ENCODE results near the gene AKAP9.
"Not testable (repeated sequence)": the region's sequence is repeated elsewhere in the genome, so short reads cannot be mapped to it uniquely, and the experiment has no call there.

The AKAP9 gene

DNA sequence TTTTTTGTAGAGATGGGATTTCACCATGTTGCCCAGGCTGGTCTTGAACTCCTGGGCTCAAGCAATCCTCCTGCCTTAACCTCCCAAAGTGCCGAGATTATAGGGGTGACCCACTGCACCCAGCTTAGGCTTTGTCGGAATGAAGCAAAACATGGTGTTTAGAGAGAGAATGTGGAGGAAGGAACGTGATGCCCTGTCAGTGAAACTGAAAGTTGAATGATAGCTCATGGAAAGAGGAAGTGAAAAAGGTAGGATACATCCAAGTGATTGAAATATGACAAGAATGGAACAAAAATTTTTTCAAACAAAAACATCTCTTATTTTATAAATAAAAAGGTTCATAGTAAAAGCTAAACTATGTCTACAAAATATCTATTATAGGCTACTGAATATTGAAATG, 5.9 kb downstream of the AKAP9 start:
- no peak overlapping the region for H3K27ac ChIP-seq
- no peaks in the 10 kb centered on the region for H3K36me3 ChIP-seq (ENCODE audit: insufficient read depth)
- no peaks in the 10 kb centered on the region for H3K27me3 ChIP-seq (ENCODE audit: insufficient read depth, low read depth)
- peaks cover 96% of the 10 kb centered on the region for H3K79me2 ChIP-seq (ENCODE audit: insufficient read depth, low read depth)
- H3K4me2 ChIP-seq: no peak overlapping the region
- peaks cover 76% of the 10 kb centered on the region for H3K4me1 ChIP-seq (ENCODE audit: low read depth, poor library complexity, severe bottlenecking)
- no peak overlapping the region for H2AFZ ChIP-seq (ENCODE audit: low read depth)
- TF ChIP-seq, protein P1, sequence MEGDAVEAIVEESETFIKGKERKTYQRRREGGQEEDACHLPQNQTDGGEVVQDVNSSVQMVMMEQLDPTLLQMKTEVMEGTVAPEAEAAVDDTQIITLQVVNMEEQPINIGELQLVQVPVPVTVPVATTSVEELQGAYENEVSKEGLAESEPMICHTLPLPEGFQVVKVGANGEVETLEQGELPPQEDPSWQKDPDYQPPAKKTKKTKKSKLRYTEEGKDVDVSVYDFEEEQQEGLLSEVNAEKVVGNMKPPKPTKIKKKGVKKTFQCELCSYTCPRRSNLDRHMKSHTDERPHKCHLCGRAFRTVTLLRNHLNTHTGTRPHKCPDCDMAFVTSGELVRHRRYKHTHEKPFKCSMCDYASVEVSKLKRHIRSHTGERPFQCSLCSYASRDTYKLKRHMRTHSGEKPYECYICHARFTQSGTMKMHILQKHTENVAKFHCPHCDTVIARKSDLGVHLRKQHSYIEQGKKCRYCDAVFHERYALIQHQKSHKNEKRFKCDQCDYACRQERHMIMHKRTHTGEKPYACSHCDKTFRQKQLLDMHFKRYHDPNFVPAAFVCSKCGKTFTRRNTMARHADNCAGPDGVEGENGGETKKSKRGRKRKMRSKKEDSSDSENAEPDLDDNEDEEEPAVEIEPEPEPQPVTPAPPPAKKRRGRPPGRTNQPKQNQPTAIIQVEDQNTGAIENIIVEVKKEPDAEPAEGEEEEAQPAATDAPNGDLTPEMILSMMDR (conservative IDR thresholded peaks at IDR 0.05; ENCODE audit: low read depth, low read length): no peak
- H3K9ac ChIP-seq: no peak overlapping the region
- H3K4me3 ChIP-seq (IDR thresholded peaks at IDR 0.05; ENCODE audit: insufficient read depth, low read depth, low read length): no peak overlapping the region
- H4K20me1 ChIP-seq (ENCODE audit: insufficient read depth): no peaks in the 10 kb centered on the region

- H3K27ac ChIP-seq: no peak overlapping the region; the same call in 1 of the 2 replicates
- no peak overlapping the region for H3K9ac ChIP-seq
- TF ChIP-seq, protein P1 (conservative IDR thresholded peaks at IDR 0.05; ENCODE audit: low read depth, low read length): no peak
- H3K4me1 ChIP-seq (ENCODE audit: low read depth, poor library complexity, severe bottlenecking): peaks cover 76% of the 10 kb centered on the region
- no peak overlapping the region for H3K4me2 ChIP-seq
- H2AFZ ChIP-seq (ENCODE audit: low read depth): no peak overlapping the region
- no peaks in the 10 kb centered on the region for H4K20me1 ChIP-seq (ENCODE audit: insufficient read depth)
- H3K36me3 ChIP-seq (ENCODE audit: insufficient read depth): no peaks in the 10 kb centered on the region
- peaks cover 96% of the 10 kb centered on the region for H3K79me2 ChIP-seq (ENCODE audit: insufficient read depth, low read depth)
- H3K27me3 ChIP-seq (ENCODE audit: insufficient read depth, low read depth): no peaks in the 10 kb centered on the region
- H3K4me3 ChIP-seq (IDR thresholded peaks at IDR 0.05; ENCODE audit: insufficient read depth, low read depth, low read length): no peak overlapping the region
These were observed 7.3 kb downstream of the AKAP9 start for GRCh38 chr7:91947948-91948347.

- Histone ChIP-seq H3K27me3 (ENCODE audit: insufficient read depth, low read depth) (no peaks in the 10 kb centered on the region), H3K79me2 (ENCODE audit: insufficient read depth, low read depth) (peaks cover 95% of the 10 kb centered on the region), H2AFZ (ENCODE audit: low read depth) (no peak overlapping the region), H4K20me1 (ENCODE audit: insufficient read depth) (no peaks in the 10 kb centered on the region), H3K4me3 (IDR thresholded peaks at IDR 0.05; ENCODE audit: insufficient read depth, low read depth, low read length) (no peak overlapping the region), H3K4me2 (peak overlapping the region; percentile 23), H3K4me1 (ENCODE audit: low read depth, poor library complexity, severe bottlenecking) (peaks cover 82% of the 10 kb centered on the region), H3K36me3 (ENCODE audit: insufficient read depth) (no peaks in the 10 kb centered on the region), H3K9ac (no peak overlapping the region), H3K27ac (peak overlapping the region; percentile 57)
- TF ChIP-seq, protein P1 (conservative IDR thresholded peaks at IDR 0.05; ENCODE audit: low read depth, low read length): no peak
These were observed 8.8 kb downstream of the AKAP9 start for GRCh38 chr7:91949221-91950009.

DNA sequence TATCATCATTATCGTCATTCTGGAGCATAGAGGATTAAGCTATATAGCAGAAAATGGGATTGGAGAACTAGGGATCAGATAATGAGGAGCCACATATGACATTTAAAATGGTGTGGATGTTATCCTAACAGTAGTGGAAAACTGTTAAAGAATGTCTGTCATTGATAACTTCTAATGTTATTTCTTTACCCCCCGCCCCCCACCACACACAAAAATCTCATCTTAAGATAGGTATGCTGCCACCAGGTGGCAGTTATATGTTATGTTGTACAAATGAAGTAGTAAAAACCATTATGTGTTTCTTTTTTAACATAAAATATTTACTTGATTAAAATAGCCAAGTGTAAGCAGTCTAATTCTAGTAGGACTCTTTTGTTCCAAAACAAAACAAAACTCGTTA, 13.0 kb downstream of the AKAP9 start:
- H3K4me1 ChIP-seq (ENCODE audit: low read depth, poor library complexity, severe bottlenecking): peaks cover 59% of the 10 kb centered on the region
- H3K27ac ChIP-seq: peak overlapping the region; percentile 14; the same call in 1 of the 2 replicates
- H3K79me2 ChIP-seq (ENCODE audit: insufficient read depth, low read depth): peaks cover 74% of the 10 kb centered on the region
- TF ChIP-seq, protein P1 (conservative IDR thresholded peaks at IDR 0.05; ENCODE audit: low read depth, low read length): peak; percentile 58
- no peaks in the 10 kb centered on the region for H3K27me3 ChIP-seq (ENCODE audit: insufficient read depth, low read depth)
- no peaks in the 10 kb centered on the region for H3K36me3 ChIP-seq (ENCODE audit: insufficient read depth)
- peak overlapping the region; percentile 28 for H3K4me2 ChIP-seq
- H3K9ac ChIP-seq: no peak overlapping the region
- no peak overlapping the region for H3K4me3 ChIP-seq (IDR thresholded peaks at IDR 0.05; ENCODE audit: insufficient read depth, low read depth, low read length)
- H2AFZ ChIP-seq (ENCODE audit: low read depth): no peak overlapping the region
- H4K20me1 ChIP-seq (ENCODE audit: insufficient read depth): no peaks in the 10 kb centered on the region

DNA sequence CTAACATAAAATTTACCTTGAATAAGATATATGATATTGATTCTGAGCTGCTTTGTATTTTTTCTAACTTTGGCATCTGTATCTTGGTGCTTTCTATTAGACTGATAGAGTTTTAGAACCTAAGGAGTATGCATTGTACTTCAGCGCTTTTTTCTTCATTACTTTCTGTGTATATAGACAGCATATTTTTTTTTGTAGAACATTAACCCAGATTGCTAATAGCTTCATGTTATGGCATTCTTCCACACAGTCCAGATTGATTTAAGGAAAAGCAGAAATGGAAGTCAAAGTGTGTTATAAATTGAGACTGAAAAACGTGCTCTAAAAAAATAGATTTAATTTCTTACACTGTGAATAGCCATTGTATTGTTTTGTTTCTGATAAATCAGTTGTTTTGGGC, 15.8 kb downstream of the AKAP9 start:
- not testable (repeated sequence) for H3K4me3 ChIP-seq (IDR thresholded peaks at IDR 0.05; ENCODE audit: insufficient read depth, low read depth, low read length); H4K20me1 ChIP-seq (ENCODE audit: insufficient read depth); H3K4me2 ChIP-seq; H3K27me3 ChIP-seq (ENCODE audit: insufficient read depth, low read depth); H3K36me3 ChIP-seq (ENCODE audit: insufficient read depth); H3K9ac ChIP-seq; H2AFZ ChIP-seq (ENCODE audit: low read depth); H3K27ac ChIP-seq
- H3K79me2 ChIP-seq (ENCODE audit: insufficient read depth, low read depth): peaks cover 65% of the 10 kb centered on the region
- peaks cover 30% of the 10 kb centered on the region for H3K4me1 ChIP-seq (ENCODE audit: low read depth, poor library complexity, severe bottlenecking)
